ENCODE data around the gene UCKL1.

The UCKL1 gene

GRCh38 chr20:63913768-63914167 is 42.4 kb downstream of the UCKL1 start:
- no peak overlapping the region for H3K4me3 ChIP-seq (ENCODE audit: low read length)
- DNase-seq (ENCODE audit: low read depth), result no peak
- TF ChIP-seq, protein P1, sequence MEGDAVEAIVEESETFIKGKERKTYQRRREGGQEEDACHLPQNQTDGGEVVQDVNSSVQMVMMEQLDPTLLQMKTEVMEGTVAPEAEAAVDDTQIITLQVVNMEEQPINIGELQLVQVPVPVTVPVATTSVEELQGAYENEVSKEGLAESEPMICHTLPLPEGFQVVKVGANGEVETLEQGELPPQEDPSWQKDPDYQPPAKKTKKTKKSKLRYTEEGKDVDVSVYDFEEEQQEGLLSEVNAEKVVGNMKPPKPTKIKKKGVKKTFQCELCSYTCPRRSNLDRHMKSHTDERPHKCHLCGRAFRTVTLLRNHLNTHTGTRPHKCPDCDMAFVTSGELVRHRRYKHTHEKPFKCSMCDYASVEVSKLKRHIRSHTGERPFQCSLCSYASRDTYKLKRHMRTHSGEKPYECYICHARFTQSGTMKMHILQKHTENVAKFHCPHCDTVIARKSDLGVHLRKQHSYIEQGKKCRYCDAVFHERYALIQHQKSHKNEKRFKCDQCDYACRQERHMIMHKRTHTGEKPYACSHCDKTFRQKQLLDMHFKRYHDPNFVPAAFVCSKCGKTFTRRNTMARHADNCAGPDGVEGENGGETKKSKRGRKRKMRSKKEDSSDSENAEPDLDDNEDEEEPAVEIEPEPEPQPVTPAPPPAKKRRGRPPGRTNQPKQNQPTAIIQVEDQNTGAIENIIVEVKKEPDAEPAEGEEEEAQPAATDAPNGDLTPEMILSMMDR (IDR thresholded peaks at IDR 0.05; ENCODE audit: insufficient read depth, low read depth, low read length, missing control alignments), result no peak

DNA sequence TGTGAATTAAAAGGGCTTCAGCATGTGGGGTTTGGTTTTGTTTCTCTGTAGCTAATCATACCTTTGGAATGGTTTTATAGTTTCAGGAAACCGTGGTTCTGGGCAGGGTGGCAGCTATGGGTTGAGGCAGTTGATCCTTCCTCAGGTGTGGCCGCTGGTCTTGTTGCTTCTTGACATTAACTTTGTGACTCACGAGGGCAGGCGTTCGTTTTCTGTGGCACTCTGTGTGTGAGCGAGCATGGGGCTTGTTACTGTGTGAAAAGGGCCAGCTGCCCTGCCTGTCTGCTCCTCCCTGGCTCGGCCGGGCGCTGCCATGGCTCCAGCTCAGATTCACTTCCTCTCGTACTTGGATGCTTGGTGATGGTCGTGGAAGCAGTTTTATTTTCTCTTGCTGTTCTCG is 45.0 kb downstream of the UCKL1 start:
- TF ChIP-seq, protein P1 (IDR thresholded peaks at IDR 0.05; ENCODE audit: insufficient read depth, low read depth, low read length, missing control alignments), result no peak
- DNase-seq (ENCODE audit: low read depth), result peak; percentile 95
- no peak overlapping the region for H3K4me3 ChIP-seq (ENCODE audit: low read length)

DNA sequence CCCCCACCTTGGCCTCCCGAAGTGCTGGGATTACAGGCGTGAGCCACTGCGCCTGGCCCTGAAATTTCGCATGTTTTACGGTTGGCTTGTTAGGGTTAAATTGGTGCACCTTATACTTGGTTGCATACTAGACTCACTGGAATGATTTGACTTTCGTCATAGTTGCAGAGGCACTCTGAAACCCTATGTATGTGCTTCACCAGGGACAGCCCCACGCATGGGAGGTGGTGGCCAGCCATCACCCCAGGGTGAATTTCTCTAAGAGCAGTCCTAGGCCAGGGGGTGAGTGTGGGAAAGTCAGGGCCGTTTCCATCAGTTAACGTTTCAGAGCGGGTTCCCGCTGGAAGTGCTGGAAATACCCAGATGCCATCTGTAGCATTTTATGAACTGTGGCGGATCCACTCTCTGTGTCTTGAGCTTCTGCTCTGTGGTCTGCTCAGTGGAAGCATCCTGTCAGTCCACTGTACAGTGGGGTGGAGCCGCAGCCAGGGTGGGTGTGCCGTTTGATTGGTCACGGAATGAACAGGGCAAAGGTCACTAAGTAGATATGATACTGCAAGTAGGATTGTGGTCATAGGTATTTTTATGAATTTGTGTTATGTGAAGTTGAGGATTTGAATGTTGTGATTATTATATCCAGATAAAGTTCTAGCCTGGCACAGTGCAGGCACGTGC is 48.1 kb downstream of the UCKL1 start:
- no peak overlapping the region for H3K4me3 ChIP-seq (ENCODE audit: low read length)
- TF ChIP-seq, protein P1 (IDR thresholded peaks at IDR 0.05; ENCODE audit: insufficient read depth, low read depth, low read length, missing control alignments), result no peak
- DNase-seq (ENCODE audit: low read depth), result no peak

DNA sequence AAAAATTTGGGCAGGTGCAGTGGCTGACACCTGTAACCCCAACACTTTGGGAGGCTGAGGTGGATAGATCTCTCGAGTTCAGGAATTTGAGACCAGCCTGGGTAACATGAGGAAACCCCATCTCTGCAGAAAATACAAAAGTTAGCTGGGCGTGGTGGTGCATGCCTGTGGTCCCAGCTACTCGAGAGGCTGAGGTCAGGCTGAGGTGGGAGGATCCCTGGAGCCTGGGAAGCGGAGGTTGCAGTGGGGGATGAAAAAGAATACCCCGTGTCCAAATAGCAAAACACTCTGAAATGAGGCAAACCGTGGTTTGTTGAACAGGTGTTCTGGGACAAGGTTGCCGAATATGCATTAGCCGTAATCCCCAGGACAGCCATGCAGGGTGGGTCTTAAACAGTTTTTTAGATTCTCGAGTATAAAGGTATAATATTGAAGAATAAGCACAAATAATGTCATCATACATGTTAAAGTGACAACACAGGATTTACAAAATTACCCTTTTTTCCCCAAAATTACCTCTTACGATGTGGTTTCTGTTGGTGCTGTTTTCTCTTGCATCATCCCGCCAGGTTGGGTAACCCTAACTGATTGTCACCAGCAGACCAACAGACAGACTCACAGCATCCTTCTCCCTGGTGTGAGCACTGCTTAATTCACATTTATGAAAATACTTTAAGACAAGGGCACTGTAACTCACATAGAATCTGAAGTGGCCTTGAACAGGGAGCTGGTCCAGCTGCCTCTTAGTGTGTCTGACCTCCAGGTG is 52.2 kb downstream of the UCKL1 start:
- TF ChIP-seq, protein P1 (IDR thresholded peaks at IDR 0.05; ENCODE audit: insufficient read depth, low read depth, low read length, missing control alignments), result no peak
- DNase-seq (ENCODE audit: low read depth), result no peak
- H3K4me3 ChIP-seq (ENCODE audit: low read length), result no peak overlapping the region

- no peak overlapping the region for H3K4me3 ChIP-seq (ENCODE audit: low read length)
- TF ChIP-seq, protein P1 (IDR thresholded peaks at IDR 0.05; ENCODE audit: insufficient read depth, low read depth, low read length, missing control alignments), result no peak
- no peak for DNase-seq (ENCODE audit: low read depth)
Observed at GRCh38 chr20:63900413-63900812, 55.8 kb downstream of the UCKL1 start.

DNA sequence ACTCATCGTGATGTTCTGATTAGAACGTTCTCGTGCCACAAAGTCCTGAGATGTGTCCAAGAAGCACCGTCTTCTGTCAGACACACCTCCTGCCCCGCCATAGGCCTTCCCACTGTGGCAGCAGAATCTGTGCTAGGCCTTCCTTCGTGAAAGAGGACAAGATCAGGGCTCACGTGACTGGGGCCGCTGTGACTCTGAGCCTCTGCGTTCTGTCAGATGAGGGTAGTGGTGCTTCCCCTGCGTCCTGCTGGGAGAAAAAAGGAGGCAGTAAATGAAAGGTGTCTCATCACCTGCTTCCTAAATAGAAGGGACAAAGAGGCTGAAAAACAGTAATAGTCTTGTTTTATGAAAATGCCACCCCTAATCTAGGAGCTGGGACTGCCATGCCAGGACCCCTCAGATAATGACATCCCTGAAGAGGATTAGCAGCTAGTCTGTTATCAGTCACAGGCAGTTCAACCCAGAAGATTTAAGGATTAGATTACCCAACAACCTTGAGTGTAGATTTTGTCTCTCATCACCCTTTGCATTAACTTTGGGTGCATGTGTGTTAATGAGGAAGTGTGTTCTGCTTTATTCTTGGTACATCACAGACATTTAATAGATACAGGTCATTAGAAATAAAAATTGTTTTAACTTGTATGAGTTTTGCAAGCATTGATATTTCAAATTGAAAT is 57.2 kb downstream of the UCKL1 start:
- DNase-seq (ENCODE audit: low read depth), result no peak
- TF ChIP-seq, protein P1 (IDR thresholded peaks at IDR 0.05; ENCODE audit: insufficient read depth, low read depth, low read length, missing control alignments), result no peak
- H3K4me3 ChIP-seq (ENCODE audit: low read length), result no peak overlapping the region

Data from epithelial cell of esophagus (primary cell).